GM23338 (cell line): ENCODE measurements around the gene ECSCR. TPM values are rescaled to one million over a fixed set of nuclear protein-coding genes. Genes with fewer than 3 reads are reported as not detected.

ENCODE experiments used
- ATAC-seq: fragments of 200-7000 bp; cut with Tn5 transposase; 3 replicates; pipeline ENCODE4 v1.9.1; 2020
- DNase-seq: peaks from one replicate; pipeline ENCODE4 v3.0.0-alpha.2; 2015; ENCODE audit warnings: low spot score
- H2AFZ ChIP-seq: fragments of 200-600 bp; sonication (generic); 2 replicates; pipeline ENCODE4 v1.8.0; 2016; ENCODE audit warnings: antibody characterized with exemption, mild to moderate bottlenecking, moderate library complexity
- H3F3A ChIP-seq: fragments of 200-600 bp; sonication (generic); replicated peaks from 2 replicates; pipeline ENCODE4 v1.8.0; 2017; ENCODE audit warnings: antibody characterized with exemption, mixed run types, low read depth
- H3K27ac ChIP-seq: fragments of 200-600 bp; sonication (generic); 2 replicates; pipeline ENCODE4 v1.6.1; 2016; ENCODE audit warnings: low read depth
- H3K27me3 ChIP-seq: fragments of 200-600 bp; sonication (generic); 2 replicates; pipeline ENCODE4 v1.8.0; 2016; ENCODE audit warnings: mild to moderate bottlenecking, mixed run types, moderate library complexity; ENCODE audit not compliant: insufficient read depth
- H3K36me3 ChIP-seq: fragments of 200-600 bp; sonication (generic); 2 replicates; pipeline ENCODE4 v1.8.0; 2016; ENCODE audit warnings: mild to moderate bottlenecking; ENCODE audit not compliant: insufficient read depth
- H3K4me1 ChIP-seq: fragments of 200-600 bp; sonication (generic); 2 replicates; pipeline ENCODE4 v1.8.0; 2016; ENCODE audit warnings: mild to moderate bottlenecking, moderate library complexity; ENCODE audit not compliant: insufficient read depth
- H3K4me2 ChIP-seq: fragments of 200-600 bp; sonication (generic); 2 replicates; pipeline ENCODE4 v1.7.1; 2017; ENCODE audit warnings: mixed run types
- H3K4me3 ChIP-seq: fragments of 200-600 bp; sonication (generic); 2 replicates; pipeline ENCODE4 v1.6.1; 2016; ENCODE audit warnings: mixed run types
- H3K79me2 ChIP-seq: fragments of 200-600 bp; sonication (generic); replicated peaks from 2 replicates; pipeline ENCODE4 v1.8.0; 2017; ENCODE audit warnings: mild to moderate bottlenecking; ENCODE audit not compliant: insufficient read depth
- H3K9me2 ChIP-seq: fragments of 200-600 bp; sonication (generic); 2 replicates; pipeline ENCODE4 v1.8.0; 2017; ENCODE audit not compliant: insufficient read depth
- H4K20me1 ChIP-seq: fragments of 200-600 bp; sonication (generic); replicated peaks from 2 replicates; pipeline ENCODE4 v1.8.0; 2017; ENCODE audit warnings: mild to moderate bottlenecking; ENCODE audit not compliant: insufficient read depth
- H3K27ac Mint-ChIP-seq: 2 replicates; pipeline ENCODE4 v1.8.0; 2020; ENCODE audit warnings: inconsistent platforms, mild to moderate bottlenecking, moderate library complexity, mixed read lengths
- H3K27me3 Mint-ChIP-seq: 3 replicates; pipeline ENCODE4 v1.8.0; 2022; ENCODE audit warnings: low read depth, mild to moderate bottlenecking, moderate library complexity, mixed read lengths, inconsistent platforms; ENCODE audit not compliant: insufficient read depth, poor library complexity
- H3K36me3 Mint-ChIP-seq: 3 replicates; pipeline ENCODE4 v1.8.0; 2021; ENCODE audit warnings: low read depth, mild to moderate bottlenecking, inconsistent platforms, moderate library complexity, mixed read lengths
- H3K4me1 Mint-ChIP-seq: 3 replicates; pipeline ENCODE4 v1.8.0; 2020; ENCODE audit warnings: mild to moderate bottlenecking, inconsistent platforms, mixed read lengths
- H3K4me3 Mint-ChIP-seq: 3 replicates; pipeline ENCODE4 v1.8.0; 2021; ENCODE audit warnings: moderate library complexity, mild to moderate bottlenecking, inconsistent platforms, mixed read lengths
- H3K9me3 Mint-ChIP-seq: 3 replicates; pipeline ENCODE4 v1.8.0; 2020; ENCODE audit warnings: moderate library complexity, mild to moderate bottlenecking, inconsistent platforms, mixed read lengths
- CREB1 ChIP-seq: fragments of 250-450 bp; sonication (Bioruptor Pico); IDR thresholded peaks from 2 replicates; pipeline ENCODE4 v1.5.0; 2020; ENCODE audit warnings: low read depth, mild to moderate bottlenecking, moderate library complexity
- CTCF ChIP-seq, 2 experiments: fragments of 200-600 bp in 1 of 2; sonication (generic) in 1 of 2; conservative IDR thresholded peaks; 2 replicates each; pipeline versions ENCODE4 v1.5.1 to v1.6.1; 2016 to 2017; ENCODE audit warnings: antibody characterized with exemption in 2 of 2, low read depth in 2 of 2, mild to moderate bottlenecking in 2 of 2, moderate library complexity in 1 of 2
- NANOG ChIP-seq: IDR thresholded peaks from 2 replicates; pipeline ENCODE4 v1.6.1; 2016; ENCODE audit warnings: antibody characterized with exemption, borderline replicate concordance
- POLR2AphosphoS5 ChIP-seq: IDR thresholded peaks from 2 replicates; pipeline ENCODE4 v1.6.1; 2016; ENCODE audit warnings: antibody characterized with exemption, low read depth
- STAT1 ChIP-seq: IDR thresholded peaks from one replicate; pipeline ENCODE4 v1.6.1; 2016; ENCODE audit warnings: antibody characterized with exemption; ENCODE audit not compliant: unreplicated experiment
- ZNF331 ChIP-seq: fragments of 250-450 bp; sonication (Bioruptor Pico); IDR thresholded peaks from 2 replicates; pipeline ENCODE4 v1.5.0; 2020; ENCODE audit warnings: low read depth, mild to moderate bottlenecking, moderate library complexity
- polyA plus RNA-seq: library from polyadenylated mRNA; unstranded; fragments of >200 nt; fragmentation: Nextera tagmentation; extraction: Ambion mirVana; gene quantifications from 2 replicates; pipeline ENCODE4 v1.2.1, GENCODE V29; 2016
- total RNA-seq: library from RNA; depleted of rRNA; stranded (reverse); fragments of >200 nt; shearing (Covaris generic); gene quantifications from 2 replicates; pipeline ENCODE4 v1.2.3, GENCODE V29; 2014

Gene ECSCR
- total and polyA plus RNA-seq, 2 experiments from 2014 or later, result 2.2 to 2.6 TPM

GRCh38 chr5:139425497-139425896 is 37.0 kb downstream of the ECSCR start:
- no peaks in the 10 kb centered on the region for H3K4me1 ChIP-seq
- H3K79me2 ChIP-seq, result no peaks in the 10 kb centered on the region
- Mint-ChIP-seq H3K27ac (no peak overlapping the region), H3K4me3 (no peak overlapping the region), H3K36me3 (peaks cover 40% of the 10 kb centered on the region), H3K4me1 (0 out of 3 replicates have a peak, but pooled peaks cover 3% of the 10 kb centered on the region), H3K27me3 (peaks cover 2% of the 10 kb centered on the region), H3K9me3 (no peaks in the 10 kb centered on the region)
- ATAC-seq (no peak), DNase-seq (no peak)
- H3K4me3 ChIP-seq, result no peak overlapping the region
- no peaks in the 10 kb centered on the region for H3K27me3 ChIP-seq
- H3K36me3 ChIP-seq, result peaks cover 2% of the 10 kb centered on the region; the same call in 1 of the 2 replicates
- no peak overlapping the region for H3K4me2 ChIP-seq
- H3F3A ChIP-seq, result no peaks in the 10 kb centered on the region; the same call in 1 of the 2 replicates
- no peak for TF ChIP-seq STAT1
- no peak for TF ChIP-seq CREB1 (CRISPR knock-in tag)
- TF ChIP-seq ZNF331 (CRISPR knock-in tag), result no peak
- no peak for TF ChIP-seq CTCF (conservative IDR thresholded peaks at IDR 0.05; ENCODE audit: low read depth in 2 of 2)
- no peak for TF ChIP-seq NANOG
- TF ChIP-seq POLR2AphosphoS5, result no peak
- no peak overlapping the region for H2AFZ ChIP-seq
- no peak overlapping the region for H3K27ac ChIP-seq
- H3K9me2 ChIP-seq, result no peaks in the 10 kb centered on the region
- no peaks in the 10 kb centered on the region for H4K20me1 ChIP-seq

- no peak overlapping the region for H2AFZ ChIP-seq
- no peak overlapping the region for H3K4me2 ChIP-seq
- H3K9me3 Mint-ChIP-seq, result no peaks in the 10 kb centered on the region
- peaks cover 4% of the 10 kb centered on the region; the same call in 1 of the 2 replicates for H3K36me3 ChIP-seq
- no peaks in the 10 kb centered on the region for H3K27me3 ChIP-seq
- TF ChIP-seq CTCF (conservative IDR thresholded peaks at IDR 0.05; ENCODE audit: low read depth in 2 of 2) (peak; percentile 96 to 98), ZNF331 (CRISPR knock-in tag) (no peak)
- H3F3A ChIP-seq, result peaks cover 3% of the 10 kb centered on the region; the same call in 1 of the 2 replicates
- H3K27ac Mint-ChIP-seq, result no peak overlapping the region
- H3K4me1 ChIP-seq, result no peaks in the 10 kb centered on the region
- peaks cover 17% of the 10 kb centered on the region for H3K4me1 Mint-ChIP-seq
- H3K4me3 ChIP-seq, result no peak overlapping the region
- H4K20me1 ChIP-seq, result no peaks in the 10 kb centered on the region
- no peak overlapping the region for H3K27ac ChIP-seq
- H3K9me2 ChIP-seq, result no peaks in the 10 kb centered on the region
- H3K36me3 Mint-ChIP-seq, result peaks cover 44% of the 10 kb centered on the region
- ATAC-seq (peak; percentile 81), DNase-seq (peak; percentile 84)
- H3K79me2 ChIP-seq, result no peaks in the 10 kb centered on the region
- H3K27me3 Mint-ChIP-seq, result peaks cover 2% of the 10 kb centered on the region
- no peak overlapping the region for H3K4me3 Mint-ChIP-seq
Measured at GRCh38 chr5:139422307-139422893, 40.1 kb downstream of the ECSCR start.
